GM18505 (cell line): ENCODE measurements around the gene DENND1A.

Source experiments
- ATAC-seq: cut with Tn5 transposase; IDR thresholded peaks from one replicate; pipeline ENCODE4 v1.9.1; 2021; ENCODE audit not compliant: unreplicated experiment
- POLR2A ChIP-seq: IDR thresholded peaks from 4 replicates; pipeline ENCODE4 v1.6.1; 2011; ENCODE audit warnings: borderline replicate concordance; ENCODE audit not compliant: insufficient read depth, insufficient read length; ENCODE audit errors: extremely low read depth

DENND1A gene

GRCh38 chr9:123814496-123814895, 115.4 kb downstream of the DENND1A start:
- TF ChIP-seq POLR2A = no peak
- ATAC-seq = no peak

GRCh38 chr9:123812984-123813383, 116.9 kb downstream of the DENND1A start:
- ATAC-seq = no peak
- TF ChIP-seq POLR2A = no peak

- TF ChIP-seq POLR2A = no peak
- ATAC-seq = no peak
Measured at GRCh38 chr9:123807251-123807650, 122.7 kb downstream of the DENND1A start.

- no peak for TF ChIP-seq POLR2A
- no peak for ATAC-seq
Measured at GRCh38 chr9:123806829-123807228, 123.1 kb downstream of the DENND1A start.

- no peak for ATAC-seq
- TF ChIP-seq POLR2A = no peak
Measured at GRCh38 chr9:123798195-123798594, 131.7 kb downstream of the DENND1A start.

GRCh38 chr9:123796618-123797484, 133.1 kb downstream of the DENND1A start:
- ATAC-seq = no peak

GRCh38 chr9:123796094-123796493, 133.8 kb downstream of the DENND1A start:
- no peak for TF ChIP-seq POLR2A
- no peak for ATAC-seq

More at GRCh38 chr9:123796618-123797484, 133.1 kb downstream of the DENND1A start:
- no peak for TF ChIP-seq POLR2A

- no peak for ATAC-seq
- no peak for TF ChIP-seq POLR2A
Measured at GRCh38 chr9:123795336-123795735, 134.6 kb downstream of the DENND1A start.

GRCh38 chr9:123792501-123792900, 137.4 kb downstream of the DENND1A start:
- TF ChIP-seq POLR2A = no peak
- ATAC-seq = no peak

GRCh38 chr9:123789554-123790292, 140.2 kb downstream of the DENND1A start:
- ATAC-seq = no peak
- TF ChIP-seq POLR2A = no peak

- TF ChIP-seq POLR2A = no peak
- ATAC-seq = no peak
Measured at GRCh38 chr9:123787416-123787815, 142.5 kb downstream of the DENND1A start.

GRCh38 chr9:123784518-123784917, 145.4 kb downstream of the DENND1A start:
- ATAC-seq = no peak
- TF ChIP-seq POLR2A = no peak

GRCh38 chr9:123778232-123778902, 151.6 kb downstream of the DENND1A start:
- ATAC-seq = no peak
- no peak for TF ChIP-seq POLR2A
